ENCODE data around the gene SOX4. TPM values are rescaled to one million over a fixed set of nuclear protein-coding genes. Genes with fewer than 3 reads are reported as not detected.

Gene SOX4
- polyA plus RNA-seq, 1 of the 3 experiments (the other 2 are of a cell fraction), result 5.5 TPM

GRCh38 chr6:21608601-21609000 is 15.1 kb downstream of the SOX4 start:
- ChIA-PET POLR2A (no interaction called here), CTCF (no interaction called here)
- DNase-seq, result no peak
- Histone ChIP-seq H3K4me1 (ENCODE audit: control insufficient read depth in 1 of 2, insufficient read depth in 2 of 2, low read depth in 1 of 2, low read length in 1 of 2) (peaks cover 0 to 9% of the 10 kb centered on the region in 2 experiments; a peak in 2 of 4 replicates), H3K27ac (ENCODE audit: low read depth in 2 of 2, low read length in 1 of 2) (no peak overlapping the region), H3F3A (replicated peaks; ENCODE audit: insufficient read depth) (no peaks in the 10 kb centered on the region), H3K9me2 (no peaks in the 10 kb centered on the region), H2AFZ (ENCODE audit: low read depth) (no peak overlapping the region), H4K20me1 (ENCODE audit: insufficient read depth) (no peaks in the 10 kb centered on the region), H3K27me3 (ENCODE audit: insufficient read depth) (no peaks in the 10 kb centered on the region), H3K9me3 (no peaks in the 10 kb centered on the region), H3K36me3 (replicated peaks in 1 of 2; ENCODE audit: control insufficient read depth in 1 of 2, insufficient read depth in 2 of 2, low read length in 1 of 2) (no peaks in the 10 kb centered on the region), H3K9ac (no peak overlapping the region), H3K4me3 (ENCODE audit: low read depth in 2 of 2, low read length in 1 of 2) (no peak overlapping the region), H3K4me2 (no peak overlapping the region), H3K79me2 (ENCODE audit: insufficient read depth) (no peaks in the 10 kb centered on the region)
- 91% methylated on average over 10 of the region's 10 CpGs for WGBS (ENCODE audit: low lambda C conversion rate)
- TF ChIP-seq FOSL2 (IDR thresholded peaks at IDR 0.05; ENCODE audit: borderline replicate concordance, low read depth), result no peak

GRCh38 chr6:21609881-21610329 is 16.4 kb downstream of the SOX4 start:
- Histone ChIP-seq H3K27me3 (ENCODE audit: insufficient read depth) (no peaks in the 10 kb centered on the region), H3K9me3 (no peaks in the 10 kb centered on the region), H3F3A (replicated peaks; ENCODE audit: insufficient read depth) (no peaks in the 10 kb centered on the region), H3K4me3 (ENCODE audit: low read depth in 2 of 2, low read length in 1 of 2) (no peak overlapping the region), H4K20me1 (ENCODE audit: insufficient read depth) (no peaks in the 10 kb centered on the region), H3K27ac (ENCODE audit: low read depth in 2 of 2, low read length in 1 of 2) (no peak overlapping the region), H2AFZ (ENCODE audit: low read depth) (no peak overlapping the region), H3K36me3 (replicated peaks in 1 of 2; ENCODE audit: control insufficient read depth in 1 of 2, insufficient read depth in 2 of 2, low read length in 1 of 2) (no peaks in the 10 kb centered on the region), H3K4me1 (ENCODE audit: control insufficient read depth in 1 of 2, insufficient read depth in 2 of 2, low read depth in 1 of 2, low read length in 1 of 2) (peaks cover 0 to 14% of the 10 kb centered on the region in 2 experiments; a peak in 2 of 4 replicates), H3K9ac (no peak overlapping the region), H3K79me2 (ENCODE audit: insufficient read depth) (no peaks in the 10 kb centered on the region), H3K9me2 (no peaks in the 10 kb centered on the region), H3K4me2 (no peak overlapping the region)
- WGBS (ENCODE audit: low lambda C conversion rate), result 98% methylated on average over 15 of the region's 28 CpGs
- POLR2A ChIA-PET, result interaction anchor here (1.2 kb wide), 1 partner anchor 9 kb away, joined by 3 read pairs; no protein-coding TSS in a partner anchor
- CTCF ChIA-PET, result no interaction called here
- TF ChIP-seq RFX5 (IDR thresholded peaks at IDR 0.05; ENCODE audit: low read length), result no peak
- no peak for TF ChIP-seq POLR2AphosphoS5 (IDR thresholded peaks at IDR 0.05; ENCODE audit: low read depth, low read length)
- TF ChIP-seq NFIC (IDR thresholded peaks at IDR 0.05; ENCODE audit: borderline replicate concordance), result no peak
- no peak for TF ChIP-seq TEAD4 (IDR thresholded peaks at IDR 0.05; ENCODE audit: borderline replicate concordance, insufficient read depth)
- no peak for TF ChIP-seq CHD2 (IDR thresholded peaks at IDR 0.05; ENCODE audit: low read length, partially characterized antibody)
- TF ChIP-seq RCOR1 (IDR thresholded peaks at IDR 0.05; ENCODE audit: low read length), result no peak
- no peak for TF ChIP-seq SIN3A (IDR thresholded peaks at IDR 0.05; ENCODE audit: borderline replicate concordance, low read depth, low read length)
- no peak for TF ChIP-seq NRF1 (IDR thresholded peaks at IDR 0.05; ENCODE audit: low read depth, low read length)
- TF ChIP-seq REST (IDR thresholded peaks at IDR 0.05; ENCODE audit: low read depth, low read length), result no peak
- TF ChIP-seq JUND (IDR thresholded peaks at IDR 0.05), result no peak
- no peak for TF ChIP-seq GATA2 (CRISPR knock-in tag; IDR thresholded peaks at IDR 0.05)
- TF ChIP-seq GABPA (IDR thresholded peaks at IDR 0.05; ENCODE audit: low read depth), result no peak
- TF ChIP-seq EP300 (IDR thresholded peaks at IDR 0.05; ENCODE audit: borderline replicate concordance in 1 of 2, low read depth in 1 of 2, low read length in 1 of 2), result no peak
- TF ChIP-seq FOXJ3 (CRISPR knock-in tag; IDR thresholded peaks at IDR 0.05), result no peak
- no peak for TF ChIP-seq FOXM1 (IDR thresholded peaks at IDR 0.05; ENCODE audit: low read depth)
- TF ChIP-seq TCF12 (IDR thresholded peaks at IDR 0.05), result no peak
- no peak for TF ChIP-seq PBX3 (IDR thresholded peaks at IDR 0.05)
- DNase-seq, result no peak
